SJSA1 (cell line): Measurements from ENCODE around the gene CD33. TPM values are rescaled to one million over a fixed set of nuclear protein-coding genes. Genes with fewer than 3 reads are reported as not detected.

Experiments
- DNase-seq, 2 experiments: peaks; one replicate each; pipeline ENCODE4 v3.0.0-alpha.2; 2015 to 2020; ENCODE audit warnings: low spot score in 2 of 2, low read depth in 1 of 2
- H3K27ac ChIP-seq: fragments of 250-450 bp; sonication (Bioruptor Pico); 2 replicates; pipeline ENCODE4 v1.5.1; 2020; ENCODE audit warnings: mild to moderate bottlenecking, moderate library complexity
- H3K27me3 ChIP-seq: fragments of 250-450 bp; sonication (Bioruptor Pico); replicated peaks from 2 replicates; pipeline ENCODE4 v1.5.1; 2020; ENCODE audit warnings: mild to moderate bottlenecking, moderate library complexity
- H3K36me3 ChIP-seq: fragments of 250-450 bp; sonication (Bioruptor Pico); 2 replicates; pipeline ENCODE4 v1.5.1; 2020; ENCODE audit warnings: mild to moderate bottlenecking
- H3K4me1 ChIP-seq: fragments of 250-450 bp; sonication (Bioruptor Pico); replicated peaks from 2 replicates; pipeline ENCODE4 v1.6.1; 2021; ENCODE audit warnings: mild to moderate bottlenecking
- H3K4me3 ChIP-seq: fragments of 250-450 bp; sonication (Bioruptor Pico); 2 replicates; pipeline ENCODE4 v1.5.1; 2020; ENCODE audit warnings: mild to moderate bottlenecking
- H3K9me3 ChIP-seq: fragments of 250-450 bp; sonication (Bioruptor Pico); replicated peaks from 2 replicates; pipeline ENCODE4 v1.5.1; 2020; ENCODE audit warnings: mild to moderate bottlenecking
- total RNA-seq: library from RNA; depleted of rRNA; stranded (reverse); fragments of >200 nt; shearing (Covaris generic); gene quantifications from 2 replicates; pipeline ENCODE4 v1.2.3, GENCODE V29; 2014

CD33 gene
- total RNA-seq, 1 experiment from 2014 or later: not detected

- no peak overlapping the region for H3K4me3 ChIP-seq
- DNase-seq: no peak
- no peak overlapping the region for H3K27ac ChIP-seq
- H3K4me1 ChIP-seq: no peaks in the 10 kb centered on the region
- no peaks in the 10 kb centered on the region for H3K36me3 ChIP-seq
- no peaks in the 10 kb centered on the region for H3K9me3 ChIP-seq
- no peaks in the 10 kb centered on the region for H3K27me3 ChIP-seq
Observed at GRCh38 chr19:51257471-51257870, 32.6 kb downstream of the CD33 start.

DNA sequence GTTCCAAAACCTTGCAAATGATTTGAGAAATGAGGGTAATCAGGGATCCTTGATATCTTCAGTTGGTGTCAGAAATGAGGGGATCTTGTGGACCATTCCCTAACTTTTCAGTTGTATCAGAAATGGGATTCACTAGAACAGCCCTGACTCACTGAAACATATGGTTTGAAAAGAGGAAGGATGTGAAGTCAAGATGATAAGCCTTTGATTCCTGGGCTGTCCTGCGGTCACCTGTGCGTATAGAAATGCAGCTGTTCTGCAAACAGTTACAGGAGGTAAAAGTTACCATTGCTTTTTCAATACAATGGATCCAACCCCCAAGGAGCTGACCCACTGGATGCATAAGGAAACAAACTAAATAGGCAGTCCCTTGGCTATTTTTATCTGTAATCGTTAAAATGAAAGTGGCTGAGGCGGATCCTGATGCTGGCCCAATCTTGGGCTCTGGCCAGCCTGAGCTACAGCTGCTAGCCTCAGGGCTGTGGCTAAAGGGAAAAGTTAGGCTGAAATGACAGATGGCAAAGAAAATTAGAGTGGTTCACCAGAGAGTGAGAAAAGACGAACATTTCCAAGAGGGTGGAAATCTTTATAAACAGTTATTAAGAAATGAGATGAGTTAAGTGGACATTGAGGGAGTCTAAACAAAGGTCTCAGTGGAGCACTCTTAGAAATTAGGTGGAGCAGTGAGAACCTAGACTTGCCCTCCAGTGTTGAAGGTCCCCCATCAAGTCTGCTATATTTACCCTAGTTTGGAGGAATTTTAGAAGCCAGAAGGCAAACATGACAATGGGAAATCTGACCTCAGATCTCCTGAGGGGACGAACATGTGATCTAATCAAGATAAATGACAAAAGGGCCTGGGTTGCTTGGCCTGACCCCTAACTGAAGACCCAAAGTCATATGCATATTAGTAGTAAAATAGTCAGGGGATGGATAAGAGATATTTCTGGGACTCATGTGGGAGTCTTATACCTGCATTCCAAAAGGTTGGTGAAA is 33.6 kb downstream of the CD33 start:
- H3K9me3 ChIP-seq: no peaks in the 10 kb centered on the region
- DNase-seq: no peak
- no peak overlapping the region for H3K27ac ChIP-seq
- H3K36me3 ChIP-seq: no peaks in the 10 kb centered on the region
- peaks cover 4% of the 10 kb centered on the region; the same call in 1 of the 2 replicates for H3K27me3 ChIP-seq
- no peak overlapping the region for H3K4me3 ChIP-seq
- no peaks in the 10 kb centered on the region for H3K4me1 ChIP-seq

- H3K4me1 ChIP-seq: no peaks in the 10 kb centered on the region
- peak in 1 of 2 experiments; percentile 7 for DNase-seq
- H3K4me3 ChIP-seq: no peak overlapping the region
Observed at GRCh38 chr19:51259348-51260245, 34.7 kb downstream of the CD33 start.

DNA sequence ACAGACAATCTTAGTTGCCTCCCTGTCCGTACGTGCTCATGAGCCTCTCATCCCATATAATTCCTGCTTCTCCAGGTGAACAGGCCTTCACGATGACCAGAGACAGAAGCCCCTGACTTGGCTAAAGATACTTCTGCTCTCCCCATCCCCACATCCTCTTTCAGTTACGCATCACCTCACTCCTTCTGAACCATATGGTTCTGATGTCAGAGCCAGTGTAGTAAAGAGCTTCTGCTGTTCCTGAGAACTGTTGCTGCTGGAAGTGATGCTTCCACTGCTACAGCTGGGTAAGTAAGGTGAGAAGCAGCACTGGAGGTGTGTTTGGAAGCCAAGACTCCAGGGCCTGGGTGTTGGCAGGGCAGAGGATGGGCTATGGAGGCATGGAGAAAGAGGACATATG is 38.9 kb downstream of the CD33 start:
- no peak for DNase-seq
- Histone ChIP-seq H3K4me1 (no peaks in the 10 kb centered on the region), H3K27ac (no peak overlapping the region), H3K9me3 (no peaks in the 10 kb centered on the region), H3K27me3 (peaks cover 4% of the 10 kb centered on the region; the same call in 1 of the 2 replicates), H3K36me3 (no peaks in the 10 kb centered on the region), H3K4me3 (no peak overlapping the region)

More at GRCh38 chr19:51259348-51260245, 34.7 kb downstream of the CD33 start:
- Histone ChIP-seq H3K27me3 (peaks cover 4% of the 10 kb centered on the region; the same call in 1 of the 2 replicates), H3K36me3 (no peaks in the 10 kb centered on the region), H3K27ac (no peak overlapping the region), H3K9me3 (no peaks in the 10 kb centered on the region)

DNA sequence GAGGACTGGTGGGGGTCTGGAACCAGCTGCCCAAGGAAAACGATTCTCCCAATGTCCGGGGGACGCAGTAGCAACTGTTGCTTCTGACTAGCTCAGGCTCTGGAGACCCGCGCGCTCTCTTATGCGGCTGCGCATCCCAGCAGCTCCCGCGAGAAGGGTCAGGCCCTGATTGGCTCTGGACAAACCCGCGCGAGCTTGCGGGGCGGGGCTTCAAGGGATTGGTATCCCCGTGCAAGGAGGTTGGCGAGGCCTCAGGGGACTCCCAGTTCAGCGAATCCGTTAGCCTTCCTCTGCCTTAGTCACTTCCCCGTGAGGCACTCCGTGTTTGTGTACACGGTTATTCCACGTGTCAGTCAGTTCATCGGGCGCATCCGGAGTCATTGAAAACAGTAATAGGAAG is 46.2 kb downstream of the CD33 start:
- Histone ChIP-seq H3K4me1 (no peaks in the 10 kb centered on the region), H3K4me3 (no peak overlapping the region), H3K36me3 (no peaks in the 10 kb centered on the region), H3K9me3 (no peaks in the 10 kb centered on the region), H3K27me3 (no peaks in the 10 kb centered on the region), H3K27ac (no peak overlapping the region)
- DNase-seq: no peak

DNA sequence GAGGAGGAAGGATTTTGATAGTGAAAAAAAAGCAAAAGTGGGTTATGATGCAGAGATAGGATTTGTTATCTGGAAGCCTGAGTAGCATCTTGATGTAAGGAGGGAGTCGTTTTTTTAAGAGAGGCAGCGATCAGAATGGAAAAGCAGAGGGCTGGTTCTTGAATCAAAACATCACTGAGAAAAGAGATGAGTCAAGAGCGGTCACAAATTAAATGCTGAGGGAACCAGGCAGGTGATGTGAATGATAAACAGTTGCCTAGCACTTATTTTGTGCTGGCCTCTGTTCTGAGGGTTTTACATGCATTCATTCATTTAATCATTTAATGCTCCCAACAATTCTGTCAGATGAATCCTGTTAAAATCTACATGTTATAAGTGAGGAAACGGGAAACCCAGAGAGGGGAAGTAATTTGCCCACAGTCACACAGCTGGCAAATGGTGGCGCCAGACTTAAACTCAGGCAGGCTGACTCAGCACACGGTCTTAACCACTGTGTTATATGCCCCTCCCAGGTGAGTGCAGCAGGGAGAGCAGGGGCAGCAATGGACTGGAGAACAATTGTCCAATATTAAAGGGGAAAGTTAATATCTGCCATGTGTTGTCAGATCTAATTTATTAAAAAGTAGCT is 47.4 kb downstream of the CD33 start:
- H3K4me3 ChIP-seq: no peak overlapping the region
- no peaks in the 10 kb centered on the region for H3K9me3 ChIP-seq
- no peaks in the 10 kb centered on the region for H3K36me3 ChIP-seq
- DNase-seq: no peak
- no peak overlapping the region for H3K27ac ChIP-seq
- no peaks in the 10 kb centered on the region for H3K27me3 ChIP-seq
- H3K4me1 ChIP-seq: no peaks in the 10 kb centered on the region

DNA sequence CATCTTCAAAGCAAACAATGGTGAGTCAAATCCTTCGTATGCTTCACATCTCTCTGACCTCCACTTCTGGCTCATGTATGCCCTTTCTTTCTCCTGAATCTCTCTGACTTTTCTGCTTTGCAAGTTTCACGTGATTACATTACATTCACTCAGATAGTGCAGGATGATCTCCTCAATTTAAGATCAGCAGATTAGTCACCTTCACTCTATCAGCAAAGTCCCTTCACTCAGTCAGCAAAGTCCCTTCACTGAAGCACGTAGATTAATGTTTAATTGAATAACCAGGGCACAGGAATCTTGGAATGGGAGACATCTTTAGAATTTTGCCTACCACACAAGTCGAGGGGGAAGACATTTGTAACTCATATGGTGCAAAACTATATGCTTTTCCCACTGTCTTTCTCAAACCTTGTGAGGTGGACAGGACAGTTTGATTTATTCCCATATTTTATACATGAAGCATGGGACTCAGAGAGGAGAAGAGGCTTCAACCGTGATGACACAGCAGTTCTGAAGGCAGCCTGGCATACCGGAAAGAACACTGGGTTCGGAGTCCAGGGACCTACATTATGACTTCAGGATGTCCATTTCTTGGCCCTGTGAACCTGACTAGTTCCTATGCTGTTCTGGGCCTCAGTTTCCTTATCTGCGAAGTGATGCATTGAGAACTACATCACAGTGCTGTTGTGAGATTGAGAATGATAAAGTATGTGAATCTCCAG is 49.3 kb downstream of the CD33 start:
- Histone ChIP-seq H3K4me1 (no peaks in the 10 kb centered on the region), H3K4me3 (no peak overlapping the region), H3K27ac (no peak overlapping the region), H3K9me3 (no peaks in the 10 kb centered on the region), H3K27me3 (no peaks in the 10 kb centered on the region), H3K36me3 (no peaks in the 10 kb centered on the region)
- no peak for DNase-seq

DNA sequence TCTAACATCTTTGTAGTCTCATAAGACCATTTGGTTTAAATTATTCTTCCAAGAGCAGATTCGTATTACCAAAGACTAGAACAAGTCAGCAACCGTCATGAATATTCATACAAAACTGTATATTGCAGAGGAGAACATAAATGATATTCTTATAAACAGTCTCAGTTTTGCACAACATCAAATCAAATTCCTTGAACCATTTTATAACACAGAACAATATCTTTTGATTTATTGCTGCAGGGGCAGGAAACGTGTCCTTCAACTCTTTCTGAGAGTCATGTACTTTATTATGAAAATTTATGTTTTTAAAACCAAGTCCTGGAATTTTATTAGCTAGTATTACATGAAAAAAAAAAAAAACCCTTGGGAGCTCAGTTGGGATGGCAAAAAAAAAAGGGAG is 52.2 kb downstream of the CD33 start:
- Histone ChIP-seq H3K9me3 (no peaks in the 10 kb centered on the region), H3K4me3 (no peak overlapping the region), H3K36me3 (no peaks in the 10 kb centered on the region), H3K27me3 (no peaks in the 10 kb centered on the region), H3K4me1 (no peaks in the 10 kb centered on the region), H3K27ac (no peak overlapping the region)
- no peak for DNase-seq

- Histone ChIP-seq H3K4me1 (no peaks in the 10 kb centered on the region), H3K4me3 (no peak overlapping the region), H3K27me3 (0 out of 2 replicates have a peak, but pooled peaks cover 3% of the 10 kb centered on the region), H3K36me3 (no peaks in the 10 kb centered on the region), H3K27ac (no peak overlapping the region), H3K9me3 (no peaks in the 10 kb centered on the region)
- no peak for DNase-seq
Observed at GRCh38 chr19:51282335-51282734, 57.5 kb downstream of the CD33 start.

DNA sequence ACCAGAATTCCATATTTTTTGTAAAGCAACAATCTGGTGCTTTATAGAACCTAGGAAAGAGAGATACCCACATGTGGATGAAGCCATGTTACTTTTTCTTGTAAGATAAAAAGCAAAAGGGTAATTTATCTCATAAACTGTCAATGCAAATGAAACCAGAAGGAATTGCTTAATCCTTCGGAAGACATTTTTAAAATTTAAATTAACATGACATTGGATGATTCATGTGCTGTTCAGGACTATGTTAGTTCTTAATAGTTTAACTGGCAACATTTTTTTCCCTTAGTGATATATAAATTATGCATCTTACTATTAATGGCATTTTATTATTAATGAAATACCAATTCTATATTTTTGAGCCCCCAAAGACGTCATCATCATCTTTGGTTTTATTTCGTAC is 60.8 kb downstream of the CD33 start:
- Histone ChIP-seq H3K9me3 (no peaks in the 10 kb centered on the region), H3K27ac (no peak overlapping the region), H3K4me1 (no peaks in the 10 kb centered on the region), H3K27me3 (0 out of 2 replicates have a peak, but pooled peaks cover 3% of the 10 kb centered on the region), H3K36me3 (no peaks in the 10 kb centered on the region), H3K4me3 (no peak overlapping the region)
- DNase-seq: no peak
